Right atrium auricular region (tissue), 2 donors: ENCODE measurements around the gene RASSF8. TPM values are rescaled to one million over a fixed set of nuclear protein-coding genes. Genes with fewer than 3 reads are reported as not detected.

Experiments
- DNase-seq: peaks from one replicate; pipeline ENCODE4 v3.0.0-alpha.2; 2019; ENCODE audit warnings: low spot score
- H3K27ac ChIP-seq, 2 donors: fragments of 200-600 bp; sonication (generic); 1 replicate in 1 of 2; 2 replicates in 1 of 2; pipeline ENCODE4 v1.5.1; 2016 to 2019
- H3K27me3 ChIP-seq, 2 donors: fragments of 200-600 bp; sonication (generic); one replicate each; pipeline versions ENCODE4 v1.5.1 to v1.6.0; 2017 to 2019
- H3K36me3 ChIP-seq: fragments of 200-600 bp; sonication (generic); one replicate; pipeline ENCODE4 v1.5.1; 2016
- H3K4me1 ChIP-seq, 2 donors: fragments of 200-600 bp; sonication (generic); one replicate each; pipeline versions ENCODE4 v1.5.1 to v1.6.0; 2017 to 2019
- H3K4me3 ChIP-seq, 2 donors: fragments of 200-600 bp; sonication (generic); 1 replicate in 1 of 2; 2 replicates in 1 of 2; pipeline ENCODE4 v1.5.1; 2017 to 2019; ENCODE audit warnings: mild to moderate bottlenecking in 1 of 2, moderate library complexity in 1 of 2
- H3K9me3 ChIP-seq, 2 donors: fragments of 200-600 bp; sonication (generic); one replicate each; pipeline ENCODE4 v1.5.1; 2019
- CTCF ChIP-seq, 2 donors: fragments of 200-600 bp; sonication (generic); IDR thresholded peaks; one replicate each; pipeline ENCODE4 v1.5.1; 2019; ENCODE audit warnings: antibody characterized with exemption in 2 of 2
- total RNA-seq, 2 donors: library from RNA; depleted of rRNA; stranded (reverse); fragments of >200 nt; gene quantifications; one replicate each; pipeline ENCODE4 v1.1.0, GENCODE V29; 2016

RASSF8 gene
- total RNA-seq, 2 donors from 2014 or later = 44.4 to 67.4 TPM

- no peaks in the 10 kb centered on the region for H3K27me3 ChIP-seq
- TF ChIP-seq CTCF (IDR thresholded peaks at IDR 0.05) = no peak
- H3K9me3 ChIP-seq = no peaks in the 10 kb centered on the region
- no peaks in the 10 kb centered on the region for H3K36me3 ChIP-seq
- H3K4me1 ChIP-seq = peaks cover 0 to 44% of the 10 kb centered on the region in 2 donors
- DNase-seq = no peak
- H3K27ac ChIP-seq = peak overlapping the region; percentile 46 to 97
- no peak overlapping the region for H3K4me3 ChIP-seq
Observed at GRCh38 chr12:26112703-26113147, 154.2 kb downstream of the RASSF8 start.

- H3K4me3 ChIP-seq = peak overlapping the region; percentile 21 to 57
- no peak for DNase-seq
- H3K36me3 ChIP-seq = no peaks in the 10 kb centered on the region
- no peaks in the 10 kb centered on the region for H3K27me3 ChIP-seq
- no peak for TF ChIP-seq CTCF (IDR thresholded peaks at IDR 0.05)
- H3K4me1 ChIP-seq = peaks cover 0 to 49% of the 10 kb centered on the region in 2 donors
- H3K9me3 ChIP-seq = no peaks in the 10 kb centered on the region
- peak overlapping the region; percentile 94 to 97 for H3K27ac ChIP-seq
Observed at GRCh38 chr12:26113181-26113654, 154.7 kb downstream of the RASSF8 start.

DNA sequence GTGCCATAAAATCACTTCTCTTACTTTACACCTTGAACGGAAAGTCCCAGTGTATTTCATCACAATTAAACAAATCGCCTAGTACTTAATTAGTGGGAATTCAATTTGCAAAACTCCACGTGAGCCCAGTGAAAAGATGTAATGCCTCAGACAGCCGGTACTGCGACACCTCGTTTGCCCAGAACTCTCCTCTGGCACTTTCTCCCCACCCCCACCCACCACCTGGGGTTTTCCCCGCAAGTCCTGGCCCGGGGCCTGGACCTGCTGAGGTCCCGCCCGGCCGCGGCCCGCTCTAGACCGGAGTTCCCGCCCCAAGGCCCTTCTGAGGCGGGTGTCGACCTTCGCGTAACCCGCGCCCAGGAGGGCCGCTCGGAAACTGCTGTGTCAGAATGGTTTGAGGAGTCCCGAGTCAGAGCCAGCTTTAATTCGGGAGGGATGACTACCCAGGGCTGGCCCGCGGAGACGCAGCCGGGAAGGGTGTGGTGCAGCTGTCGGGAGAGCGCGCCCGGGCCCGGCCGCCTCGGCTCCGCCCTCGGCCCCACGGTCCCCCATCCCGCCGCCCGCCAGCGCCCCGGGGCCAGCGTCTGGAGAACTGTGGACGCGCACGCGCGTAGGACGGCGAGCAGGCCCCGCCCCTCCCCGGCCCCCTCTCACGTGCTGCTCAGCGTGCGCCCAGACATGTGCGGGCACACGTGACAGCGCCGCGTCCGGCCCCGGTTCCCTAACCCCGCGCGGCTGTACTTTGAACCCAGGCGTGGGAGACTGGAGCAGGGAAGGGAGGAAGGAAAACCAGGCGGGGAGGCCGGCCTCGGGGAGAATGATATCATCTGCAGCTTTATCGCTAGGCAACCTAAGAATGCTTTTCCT is 155.6 kb downstream of the RASSF8 start:
- peak in 1 of 2 donors; percentile 36 for TF ChIP-seq CTCF (IDR thresholded peaks at IDR 0.05)
- H3K27ac ChIP-seq = peak overlapping the region; percentile 94 to 97
- H3K36me3 ChIP-seq = no peaks in the 10 kb centered on the region
- H3K4me3 ChIP-seq = peak overlapping the region; percentile 21 to 57
- no peaks in the 10 kb centered on the region for H3K9me3 ChIP-seq
- peaks cover 0 to 51% of the 10 kb centered on the region in 2 donors for H3K4me1 ChIP-seq
- peak; percentile 96 for DNase-seq
- H3K27me3 ChIP-seq = no peaks in the 10 kb centered on the region

DNA sequence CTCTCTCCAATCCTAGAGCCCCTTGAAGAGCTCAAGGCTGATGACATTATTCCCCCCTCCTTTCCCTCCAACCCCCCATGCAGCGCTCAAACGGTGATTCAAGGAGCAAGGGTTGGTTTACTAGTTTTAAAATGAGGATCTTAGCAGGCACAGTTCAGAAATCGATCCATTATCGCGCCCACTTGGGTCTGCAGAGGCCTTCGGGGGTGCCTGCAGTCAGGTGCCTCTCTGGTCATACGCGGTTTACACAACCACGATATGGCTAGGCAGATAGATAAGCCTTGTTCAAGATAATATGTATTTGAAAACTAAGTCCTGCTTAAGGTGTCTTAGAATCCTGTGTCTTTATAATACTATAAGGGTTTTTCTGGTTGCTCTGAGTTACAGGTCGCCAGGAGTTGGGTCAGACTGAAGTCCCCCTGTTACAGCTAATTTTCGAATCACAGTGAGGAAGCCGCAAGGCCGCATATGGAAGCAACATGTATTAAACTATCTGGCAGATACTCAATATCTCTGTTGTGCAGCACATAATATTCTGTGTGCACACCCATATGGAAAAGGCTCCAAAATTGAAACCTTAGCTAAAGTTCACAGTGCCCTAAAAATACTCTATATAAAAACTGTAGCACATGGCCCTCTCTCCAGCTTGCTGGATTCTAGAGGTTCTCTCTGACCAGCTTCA is 156.4 kb downstream of the RASSF8 start:
- Histone ChIP-seq H3K27me3 (no peaks in the 10 kb centered on the region), H3K27ac (peak overlapping the region; percentile 94 to 97), H3K4me1 (peaks cover 0 to 52% of the 10 kb centered on the region in 2 donors), H3K36me3 (no peaks in the 10 kb centered on the region), H3K4me3 (peak overlapping the region; percentile 21 to 57), H3K9me3 (no peaks in the 10 kb centered on the region)
- no peak for TF ChIP-seq CTCF (IDR thresholded peaks at IDR 0.05)
- DNase-seq = no peak

GRCh38 chr12:26116829-26117715 is 158.6 kb downstream of the RASSF8 start:
- no peak overlapping the region for H3K4me3 ChIP-seq
- H3K36me3 ChIP-seq = no peaks in the 10 kb centered on the region
- DNase-seq = no peak
- peaks cover 0 to 72% of the 10 kb centered on the region in 2 donors for H3K4me1 ChIP-seq
- no peaks in the 10 kb centered on the region for H3K27me3 ChIP-seq
- no peaks in the 10 kb centered on the region for H3K9me3 ChIP-seq
- H3K27ac ChIP-seq = peak overlapping the region; percentile 94 to 97
- no peak for TF ChIP-seq CTCF (IDR thresholded peaks at IDR 0.05)
